Measurements from ENCODE around the gene TMEM185B.
"Not testable (repeated sequence)": the region's sequence is repeated elsewhere in the genome, so short reads cannot be mapped to it uniquely, and the experiment has no call there.

TMEM185B gene

DNA sequence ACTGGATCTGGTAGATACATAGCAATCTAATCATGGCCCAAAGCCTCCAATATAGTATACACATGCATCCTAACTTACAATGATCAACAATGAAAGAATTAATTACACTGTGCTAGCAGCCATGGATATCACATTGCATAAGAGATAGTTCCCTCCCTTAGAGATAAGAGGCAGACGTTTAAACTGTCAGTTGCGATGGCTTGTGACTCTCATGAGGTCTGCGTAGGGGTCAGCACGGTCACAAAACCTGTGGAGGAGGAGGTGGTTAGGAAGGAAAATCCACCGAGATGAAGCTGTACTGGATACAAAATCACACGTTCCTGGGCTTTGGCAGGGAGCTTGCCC is 28.7 kb upstream of the TMEM185B start:
- no peak for DNase-seq (ENCODE audit: low read depth in 3 of 3)

DNA sequence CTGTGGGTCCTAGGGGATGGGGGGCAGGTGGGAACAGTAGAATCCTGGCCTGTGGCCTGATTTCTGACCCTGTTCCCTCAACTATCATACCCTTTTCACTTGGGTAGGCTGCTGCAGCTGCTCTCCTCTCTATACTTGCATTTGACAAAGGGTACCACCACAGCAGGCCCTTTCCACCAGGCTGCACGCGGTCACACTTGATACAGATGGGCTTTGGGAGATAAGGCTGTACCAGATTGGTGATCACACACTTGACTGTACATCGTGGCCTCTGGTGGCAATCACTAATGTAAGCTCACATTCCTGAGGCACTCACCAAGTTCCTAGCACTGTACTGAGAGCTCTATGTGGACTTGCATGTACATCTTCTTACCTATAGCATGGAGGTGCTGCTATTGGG is 27.9 kb upstream of the TMEM185B start:
- no peak for DNase-seq (ENCODE audit: low read depth in 3 of 3)

- no peak for DNase-seq (ENCODE audit: low read depth in 3 of 3)
Observed at GRCh38 chr2:120250640-120251039, 27.4 kb upstream of the TMEM185B start.

GRCh38 chr2:120247851-120248250 is 24.7 kb upstream of the TMEM185B start:
- DNase-seq (ENCODE audit: low read depth in 3 of 3): no peak

DNA sequence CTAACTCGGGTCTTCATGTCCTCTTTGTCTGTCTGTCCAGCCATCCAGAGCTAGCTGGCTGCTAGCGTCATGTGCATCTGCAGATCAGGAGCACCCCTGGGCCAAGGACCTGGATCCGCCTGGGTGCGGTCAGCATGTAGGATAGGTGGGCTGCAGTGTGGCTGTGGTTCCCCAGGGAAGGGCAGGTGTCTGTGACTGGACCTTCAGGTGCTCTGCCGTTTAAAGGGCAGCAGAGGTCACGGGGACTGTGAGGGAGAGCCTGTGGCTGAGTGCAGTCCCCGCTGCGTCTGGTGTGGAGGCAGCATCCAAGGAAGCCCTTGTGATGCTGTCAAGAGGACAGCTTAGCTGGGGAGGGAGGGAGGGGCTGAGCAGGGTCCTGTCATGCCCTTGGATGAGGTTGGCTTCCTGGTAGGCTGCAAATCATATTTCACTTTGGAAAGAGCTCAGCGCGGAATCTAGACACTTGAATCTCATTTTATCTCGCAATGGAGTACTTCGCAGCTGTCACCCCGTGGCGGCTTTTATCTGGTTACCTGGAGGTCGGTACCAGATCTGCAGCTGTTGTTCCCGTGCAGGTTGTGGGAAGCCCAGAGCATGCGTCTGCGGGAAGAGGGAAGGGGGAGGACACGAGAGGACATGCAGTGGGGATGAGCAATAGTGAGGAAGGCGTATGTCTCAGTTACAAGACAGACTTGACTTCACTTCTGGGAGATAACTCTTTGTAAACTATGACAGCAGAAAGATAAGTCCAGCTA is 23.5 kb upstream of the TMEM185B start:
- DNase-seq (ENCODE audit: low read depth in 3 of 3): no peak

GRCh38 chr2:120245520-120246332 is 22.5 kb upstream of the TMEM185B start:
- DNase-seq (ENCODE audit: low read depth in 3 of 3): no peak

- no peak for DNase-seq (ENCODE audit: low read depth in 3 of 3)
Observed at GRCh38 chr2:120244656-120245519, 21.7 kb upstream of the TMEM185B start.

GRCh38 chr2:120243875-120244553 is 20.8 kb upstream of the TMEM185B start:
- DNase-seq (ENCODE audit: low read depth in 3 of 3): no peak

GRCh38 chr2:120243211-120243610 is 20.0 kb upstream of the TMEM185B start:
- DNase-seq (ENCODE audit: low read depth in 3 of 3): no peak

GRCh38 chr2:120241684-120242083 is 18.5 kb upstream of the TMEM185B start:
- DNase-seq (ENCODE audit: low read depth in 3 of 3): no peak

- DNase-seq (ENCODE audit: low read depth in 3 of 3): no peak
Observed at GRCh38 chr2:120240901-120241429, 17.8 kb upstream of the TMEM185B start.

DNA sequence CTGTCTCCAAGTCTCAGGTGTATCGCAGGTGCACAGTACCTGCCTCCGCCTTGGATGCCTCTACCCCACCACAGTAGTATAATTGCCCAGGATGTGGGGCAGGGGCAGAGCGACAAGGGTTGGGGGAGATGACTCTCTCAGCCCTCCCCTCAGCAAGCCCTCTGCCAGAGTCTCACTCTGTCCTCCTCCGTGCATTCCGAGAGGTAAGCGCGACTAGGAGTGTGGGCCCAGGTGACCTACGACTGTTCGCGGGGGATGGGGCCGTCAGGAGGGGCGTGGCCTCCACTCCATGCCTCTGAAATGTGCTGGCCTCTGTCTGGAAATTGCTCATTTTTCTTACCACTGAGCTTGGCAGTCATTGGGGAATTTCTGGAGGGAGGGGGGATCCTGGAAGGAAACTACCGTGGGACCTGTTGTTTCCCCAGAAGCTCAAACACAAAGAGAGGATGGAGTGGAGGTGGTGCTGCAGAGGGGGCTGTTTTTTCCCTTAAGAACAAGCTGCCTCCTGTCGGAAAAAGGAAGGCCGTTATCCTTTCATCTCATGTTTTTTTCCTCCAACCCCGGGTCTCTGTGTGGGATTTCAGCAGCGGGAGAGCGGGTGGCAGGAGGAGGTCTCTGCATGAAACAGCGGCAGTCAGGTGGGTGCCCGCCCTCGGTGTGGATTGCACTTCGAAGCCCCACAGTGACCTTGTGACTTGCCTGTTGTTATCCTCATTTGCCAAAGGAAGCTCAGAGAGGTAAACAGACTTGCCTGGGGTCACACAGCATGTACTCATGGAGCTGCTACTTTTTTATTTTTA is 16.5 kb upstream of the TMEM185B start:
- DNase-seq (ENCODE audit: low read depth in 3 of 3): no peak

DNA sequence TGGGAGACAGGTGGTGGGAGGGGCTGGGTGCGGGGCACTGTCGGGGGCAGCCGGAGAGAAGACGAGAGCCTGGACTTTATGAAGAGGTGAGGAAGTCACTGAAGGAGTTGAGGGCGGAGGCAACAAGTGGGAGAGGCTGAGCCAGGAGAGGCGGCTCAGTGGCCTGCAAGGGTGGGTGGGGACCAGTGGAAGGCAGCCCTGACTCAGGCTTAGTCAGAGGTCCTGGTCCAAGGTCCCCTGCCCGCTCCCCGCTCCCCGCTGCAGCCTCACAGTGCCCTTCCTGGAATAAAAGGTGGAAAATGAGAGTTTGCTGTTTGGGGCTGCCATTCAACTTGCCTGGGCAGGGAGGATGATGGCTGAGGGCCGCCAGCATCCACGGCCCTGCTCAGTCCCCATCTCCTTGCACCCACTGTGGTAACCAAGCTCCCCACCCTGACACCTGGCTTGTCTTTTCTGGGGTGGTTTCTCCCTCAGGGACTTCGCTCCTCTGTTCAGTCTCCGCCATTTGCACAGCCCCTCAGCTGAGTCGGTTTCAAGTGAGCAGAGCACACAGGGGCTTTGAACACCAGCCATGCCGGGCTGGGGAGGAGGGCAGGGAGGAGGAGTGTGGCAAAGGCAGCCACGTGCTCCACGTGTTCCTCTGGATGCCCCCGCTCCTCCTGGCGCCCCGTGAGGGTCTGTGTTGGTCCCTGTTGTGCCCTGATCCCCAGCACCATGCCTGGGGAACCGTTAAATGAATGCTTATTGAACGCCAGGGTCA is 15.7 kb upstream of the TMEM185B start:
- DNase-seq (ENCODE audit: low read depth in 3 of 3): no peak

- no peak for DNase-seq (ENCODE audit: low read depth in 3 of 3)
Observed at GRCh38 chr2:120237491-120237902, 14.3 kb upstream of the TMEM185B start.

DNA sequence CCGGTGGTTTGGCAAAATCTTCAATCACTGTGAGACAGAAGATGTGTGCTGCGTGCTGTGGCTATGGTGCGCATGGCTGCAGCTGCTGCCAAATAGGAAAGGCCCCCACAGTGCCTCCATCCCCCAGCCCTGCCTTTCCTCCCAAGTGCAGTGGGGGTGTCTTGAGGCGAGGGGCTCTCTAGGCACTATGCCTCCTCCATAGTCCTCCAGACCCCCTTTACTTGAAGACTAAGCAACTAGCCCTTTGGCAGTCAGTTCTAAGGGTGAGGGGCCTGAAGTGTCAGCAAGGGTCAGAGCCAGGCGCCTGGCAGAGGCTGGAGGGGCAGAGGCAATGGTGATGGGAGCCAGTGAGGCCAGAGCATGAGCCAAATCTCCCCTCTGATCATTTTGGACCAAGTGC is 13.6 kb upstream of the TMEM185B start:
- DNase-seq (ENCODE audit: low read depth in 3 of 3): no peak

DNA sequence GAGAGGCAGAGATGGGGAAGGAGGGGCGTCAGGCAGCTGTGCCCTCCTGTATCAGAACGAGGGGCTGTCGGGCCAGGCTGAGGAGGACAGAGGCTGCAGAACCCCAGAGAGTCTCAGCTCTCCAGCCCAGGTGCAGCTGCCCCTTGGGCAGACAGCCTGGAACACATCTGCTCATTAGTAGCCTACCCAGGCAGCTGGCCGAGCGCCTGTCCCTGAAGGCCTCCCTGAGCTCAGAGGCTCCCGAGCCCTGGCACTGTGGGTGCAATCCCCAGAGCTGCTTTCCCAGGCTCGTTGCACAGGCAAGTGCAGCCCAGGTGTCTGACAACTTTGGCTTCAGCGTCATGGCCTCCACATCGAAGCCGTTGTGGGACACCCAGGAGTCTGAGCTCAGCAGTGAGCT is 13.1 kb upstream of the TMEM185B start:
- no peak for DNase-seq (ENCODE audit: low read depth in 3 of 3)

DNA sequence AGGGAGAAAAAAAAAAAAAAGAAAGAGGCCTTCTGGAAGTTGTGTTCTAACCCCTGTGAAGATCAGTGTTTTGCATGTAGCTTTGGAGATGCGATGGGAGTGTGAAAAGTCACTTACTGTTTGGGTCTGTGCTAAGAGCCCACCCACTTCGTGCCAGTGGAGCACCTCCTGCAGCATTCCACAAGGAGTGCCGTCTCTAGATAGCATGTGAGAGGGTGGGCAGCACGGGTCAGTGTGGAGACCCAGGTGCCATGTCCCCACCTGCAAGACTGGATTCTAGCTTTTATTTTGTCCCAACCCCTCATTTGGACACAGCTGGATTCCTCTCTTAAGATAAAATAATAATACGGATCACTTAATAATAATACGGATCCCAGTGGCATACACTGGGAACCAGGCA is 12.5 kb upstream of the TMEM185B start:
- DNase-seq (ENCODE audit: low read depth in 3 of 3): no peak

DNA sequence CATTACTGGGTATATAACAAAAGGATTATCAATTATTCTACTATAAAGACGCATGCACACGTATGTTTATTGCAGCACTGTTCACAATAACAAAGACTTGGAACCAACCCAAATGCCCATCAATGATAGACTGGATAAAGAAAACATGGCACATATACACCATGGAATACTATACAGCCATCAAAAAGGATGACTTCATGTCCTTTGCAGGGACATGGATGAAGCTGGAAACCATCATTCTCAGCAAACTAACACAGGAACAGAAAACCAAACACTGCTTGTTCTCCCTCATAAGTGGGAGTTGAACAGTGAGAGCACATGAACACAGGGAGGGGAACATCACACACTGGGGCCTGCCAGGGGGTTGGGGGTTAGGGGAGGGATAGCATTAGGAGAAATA is 12.0 kb upstream of the TMEM185B start:
- not testable (repeated sequence) for DNase-seq (ENCODE audit: low read depth in 3 of 3)

- no peak for DNase-seq (ENCODE audit: low read depth in 3 of 3)
Observed at GRCh38 chr2:120233292-120233691, 10.1 kb upstream of the TMEM185B start.
